ENCODE results near the gene DOP1A. TPM values are rescaled to one million over a fixed set of nuclear protein-coding genes. Genes with fewer than 3 reads are reported as not detected.
A peak's percentile ranks its signal among the peaks of the same experiment; 100 is the strongest.

The DOP1A gene
- total RNA-seq, 4 donors from 2014 or later = 30.6 to 43.5 (median 37.9) TPM

GRCh38 chr6:83108378-83108777 lies 40.9 kb downstream of the DOP1A start:
- Histone ChIP-seq H3K36me3 (peaks cover 0 to 40% (median 0%) of the 10 kb centered on the region in 3 donors), H3K27ac (no peak overlapping the region), H3K9me3 (no peaks in the 10 kb centered on the region), H3K4me1 (no peaks in the 10 kb centered on the region), H3K4me3 (no peak overlapping the region), H3K27me3 (no peaks in the 10 kb centered on the region)
- 100% methylated on average over 1 of the region's 1 CpG for WGBS, 2 donors
- no peak for DNase-seq (ENCODE audit: low spot score in 2 of 2)
- no peak for TF ChIP-seq POLR2A (IDR thresholded peaks at IDR 0.05)
- TF ChIP-seq CTCF (IDR thresholded peaks at IDR 0.05) = no peak
- no peak for TF ChIP-seq EP300 (IDR thresholded peaks at IDR 0.05)

- 67 to 70% methylated on average over 4 of the region's 4 CpGs for WGBS, 2 donors
- no peak overlapping the region for H3K4me3 ChIP-seq
- H3K27ac ChIP-seq = peak overlapping the region in 1 of 4 donors; percentile 20
- H3K27me3 ChIP-seq = no peaks in the 10 kb centered on the region
- no peaks in the 10 kb centered on the region for H3K9me3 ChIP-seq
- TF ChIP-seq CTCF (IDR thresholded peaks at IDR 0.05) (no peak), EP300 (IDR thresholded peaks at IDR 0.05) (no peak), POLR2A (IDR thresholded peaks at IDR 0.05) (no peak)
- no peaks in the 10 kb centered on the region for H3K4me1 ChIP-seq
- peaks cover 0 to 47% (median 0%) of the 10 kb centered on the region in 3 donors for H3K36me3 ChIP-seq
- no peak for DNase-seq (ENCODE audit: low spot score in 2 of 2)
Measured at GRCh38 chr6:83113258-83113657, 45.8 kb downstream of the DOP1A start.

GRCh38 chr6:83114164-83114563 lies 46.7 kb downstream of the DOP1A start:
- Histone ChIP-seq H3K4me1 (no peaks in the 10 kb centered on the region), H3K4me3 (no peak overlapping the region), H3K27ac (peak overlapping the region in 1 of 4 donors; percentile 20), H3K27me3 (no peaks in the 10 kb centered on the region), H3K9me3 (no peaks in the 10 kb centered on the region), H3K36me3 (peaks cover 0 to 52% (median 0%) of the 10 kb centered on the region in 3 donors)
- TF ChIP-seq CTCF (IDR thresholded peaks at IDR 0.05) = no peak
- no peak for TF ChIP-seq POLR2A (IDR thresholded peaks at IDR 0.05)
- 47 to 49% methylated on average over 1 of the region's 1 CpG for WGBS, 2 donors
- no peak for DNase-seq (ENCODE audit: low spot score in 2 of 2)

- H3K36me3 ChIP-seq = peaks cover 0 to 35% (median 0%) of the 10 kb centered on the region in 3 donors
- peaks cover 0 to 4% (median 0%) of the 10 kb centered on the region in 4 donors for H3K4me1 ChIP-seq
- DNase-seq (ENCODE audit: low spot score in 2 of 2) = no peak
- H3K27me3 ChIP-seq = no peaks in the 10 kb centered on the region
- WGBS, 2 donors = 83 to 97% methylated on average over 1 of the region's 1 CpG
- no peak overlapping the region for H3K4me3 ChIP-seq
- TF ChIP-seq EP300 (IDR thresholded peaks at IDR 0.05) (no peak), POLR2A (IDR thresholded peaks at IDR 0.05) (no peak), CTCF (IDR thresholded peaks at IDR 0.05) (no peak)
- H3K27ac ChIP-seq = no peak overlapping the region
- H3K9me3 ChIP-seq = no peaks in the 10 kb centered on the region
Measured at GRCh38 chr6:83117802-83118201, 50.3 kb downstream of the DOP1A start.

GRCh38 chr6:83119742-83120300 lies 52.4 kb downstream of the DOP1A start:
- H3K4me1 ChIP-seq = peaks cover 0 to 4% (median 0%) of the 10 kb centered on the region in 4 donors
- no peak overlapping the region for H3K4me3 ChIP-seq
- TF ChIP-seq POLR2A (IDR thresholded peaks at IDR 0.05) = no peak
- TF ChIP-seq EP300 (IDR thresholded peaks at IDR 0.05) = no peak
- TF ChIP-seq CTCF (IDR thresholded peaks at IDR 0.05) = no peak
- peaks cover 0 to 47% (median 0%) of the 10 kb centered on the region in 3 donors for H3K36me3 ChIP-seq
- H3K27ac ChIP-seq = no peak overlapping the region
- no peak for DNase-seq (ENCODE audit: low spot score in 2 of 2)
- no peaks in the 10 kb centered on the region for H3K9me3 ChIP-seq
- H3K27me3 ChIP-seq = no peaks in the 10 kb centered on the region
- 83 to 86% methylated on average over 2 of the region's 2 CpGs for WGBS, 2 donors

All from tibial nerve (tissue), 4 donors.